IPS DF 4.7 (cell line): Measurements from ENCODE around the gene ZRANB3.
"Not testable (repeated sequence)": the region's sequence is repeated elsewhere in the genome, so short reads cannot be mapped to it uniquely, and the experiment has no call there.

Experiments used
- DNase-seq: peaks from one replicate; pipeline ENCODE4 v3.0.0-alpha.2; 2013; ENCODE audit warnings: low spot score; ENCODE audit errors: extremely low read depth

The ZRANB3 gene

DNA sequence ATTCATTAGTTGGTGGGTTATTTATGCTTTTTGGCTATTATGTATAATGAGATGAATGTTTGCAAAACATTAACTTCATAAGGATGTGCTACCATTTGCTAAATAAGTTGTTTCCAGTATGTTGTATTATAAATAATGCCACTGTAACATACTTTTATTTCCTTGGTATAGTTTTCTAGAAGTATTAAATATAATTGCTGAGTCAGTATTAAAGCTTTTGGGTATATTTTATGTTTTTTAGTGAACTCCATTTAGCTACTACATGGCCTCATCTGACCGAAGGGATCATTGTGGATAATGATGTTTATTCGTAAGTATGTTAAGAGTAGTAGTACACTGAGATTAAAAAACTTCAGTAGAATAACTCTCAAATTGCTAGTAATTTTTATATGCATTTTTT is 405.1 kb downstream of the ZRANB3 start:
- no peak for DNase-seq

GRCh38 chr2:135124924-135125886 is 405.8 kb downstream of the ZRANB3 start:
- no peak for DNase-seq

DNA sequence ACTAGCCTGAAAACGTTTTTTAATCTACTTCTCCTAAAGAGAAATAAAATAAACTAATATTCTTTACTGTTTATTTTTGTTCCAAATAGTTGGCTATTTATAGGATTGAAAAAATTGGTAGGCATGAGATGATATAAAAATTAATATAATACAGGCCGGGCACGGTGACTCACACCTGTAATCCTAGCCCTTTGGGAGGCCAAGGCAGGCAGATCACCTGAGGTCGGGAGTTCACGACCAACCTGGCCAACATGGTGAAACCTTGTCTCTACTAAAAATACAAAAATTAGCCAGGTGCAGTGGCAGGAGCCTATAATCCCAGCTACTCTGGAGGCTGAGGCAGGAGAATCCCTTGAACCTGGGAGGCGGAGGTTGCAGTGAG is 409.4 kb downstream of the ZRANB3 start:
- DNase-seq, result not testable (repeated sequence)

DNA sequence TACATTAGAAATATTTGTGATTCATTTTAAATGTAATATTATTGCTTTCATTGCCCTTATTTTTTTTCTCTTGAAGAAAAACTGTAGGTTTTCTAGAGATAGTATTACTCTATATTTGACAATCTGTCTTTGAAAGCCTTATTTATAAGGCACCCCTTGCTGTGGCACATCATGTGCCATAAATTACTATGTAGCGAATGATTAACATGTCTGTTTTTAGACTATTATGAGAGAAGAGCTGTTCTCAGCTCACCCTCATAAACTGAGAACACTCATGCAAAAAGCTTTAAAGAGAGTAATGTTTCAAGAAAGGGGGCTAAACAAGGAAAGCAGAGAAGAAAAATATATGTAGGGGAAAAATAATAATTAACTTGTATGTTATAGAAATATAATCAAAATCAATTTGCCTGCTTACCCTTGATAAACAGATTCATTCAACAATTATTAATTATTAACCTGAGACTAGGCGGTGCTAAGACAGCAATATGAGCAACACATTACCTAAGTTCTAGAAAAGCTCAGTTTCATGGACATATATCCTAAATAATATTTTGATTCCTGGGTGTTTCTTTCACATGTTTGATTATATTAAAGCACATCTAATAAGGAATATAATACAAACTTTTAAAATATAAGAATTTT is 409.9 kb downstream of the ZRANB3 start:
- no peak for DNase-seq

DNA sequence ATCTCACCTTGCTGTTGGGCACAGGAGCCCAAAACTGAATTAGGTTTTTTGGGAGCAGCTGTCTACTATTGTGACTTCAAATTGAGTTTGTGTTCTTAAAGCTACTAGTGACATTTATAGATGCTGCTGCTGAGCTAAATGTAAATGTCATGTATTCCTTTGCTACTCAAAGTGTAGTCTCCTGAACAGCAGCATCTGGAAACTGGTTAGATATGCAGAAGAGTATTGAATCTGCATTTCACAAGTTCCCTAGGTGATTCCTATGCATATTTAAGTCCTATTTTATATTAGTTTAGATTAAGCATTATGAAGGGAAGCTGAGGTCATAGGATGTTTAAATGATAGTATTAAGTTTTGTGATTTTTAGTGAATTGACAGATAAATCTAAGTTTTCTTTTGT is 411.4 kb downstream of the ZRANB3 start:
- no peak for DNase-seq

DNA sequence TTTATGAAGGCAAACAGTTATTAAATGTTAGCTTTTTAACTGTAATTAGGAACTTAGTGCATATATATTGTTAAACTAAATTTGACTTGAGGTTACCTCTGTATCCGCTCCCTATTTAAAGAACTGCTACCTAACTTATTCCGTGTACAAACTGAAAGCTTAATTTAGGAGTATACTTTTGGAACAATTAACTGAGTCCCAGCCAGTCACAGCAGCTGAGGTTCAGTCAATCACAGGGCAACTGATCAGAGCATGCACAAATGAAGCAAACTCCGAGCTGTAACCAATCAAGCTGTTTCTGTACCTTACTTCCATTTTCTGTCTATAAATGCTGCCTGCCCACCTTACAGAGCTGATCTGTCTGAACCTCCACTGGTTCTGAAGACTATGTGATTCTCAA is 417.7 kb downstream of the ZRANB3 start:
- no peak for DNase-seq

DNA sequence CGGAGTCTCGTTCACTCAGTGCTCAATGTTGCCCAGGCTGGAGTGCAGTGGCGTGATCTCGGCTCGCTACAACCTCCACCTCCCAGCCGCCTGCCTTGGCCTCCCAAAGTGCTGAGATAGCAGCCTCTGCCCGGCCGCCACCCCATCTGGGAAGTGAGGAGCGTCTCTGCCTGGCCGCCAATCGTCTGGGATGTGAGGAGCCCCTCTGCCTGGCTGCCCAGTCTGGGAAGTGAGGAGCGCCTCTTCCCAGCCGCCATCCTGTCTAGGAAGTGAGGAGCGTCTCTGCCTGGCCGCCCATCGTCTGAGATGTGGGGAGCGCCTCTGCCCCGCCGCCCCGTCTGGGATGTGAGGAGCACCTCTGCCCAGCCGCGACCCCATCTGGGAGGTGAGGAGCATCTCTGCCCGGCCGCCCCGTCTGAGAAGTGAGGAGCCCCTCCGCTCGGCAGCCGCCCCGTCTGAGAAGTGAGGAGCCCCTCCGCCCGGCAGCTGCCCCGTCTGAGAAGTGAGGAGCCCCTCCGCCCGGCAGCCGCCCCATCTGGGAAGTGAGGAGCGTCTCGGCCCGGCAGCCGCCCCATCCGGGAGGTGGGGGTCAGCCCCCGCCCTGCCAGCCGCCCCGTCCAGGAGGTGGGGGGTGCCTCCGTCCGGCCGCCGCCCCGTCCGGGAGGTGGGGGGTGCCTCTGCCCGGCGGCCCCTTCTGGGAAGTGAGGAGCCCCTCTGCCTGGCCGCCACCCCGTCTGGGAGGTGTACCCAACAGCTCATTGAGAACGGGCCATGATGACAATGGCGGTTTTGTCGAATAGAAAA is 425.3 kb downstream of the ZRANB3 start:
- DNase-seq, result not testable (repeated sequence)

DNA sequence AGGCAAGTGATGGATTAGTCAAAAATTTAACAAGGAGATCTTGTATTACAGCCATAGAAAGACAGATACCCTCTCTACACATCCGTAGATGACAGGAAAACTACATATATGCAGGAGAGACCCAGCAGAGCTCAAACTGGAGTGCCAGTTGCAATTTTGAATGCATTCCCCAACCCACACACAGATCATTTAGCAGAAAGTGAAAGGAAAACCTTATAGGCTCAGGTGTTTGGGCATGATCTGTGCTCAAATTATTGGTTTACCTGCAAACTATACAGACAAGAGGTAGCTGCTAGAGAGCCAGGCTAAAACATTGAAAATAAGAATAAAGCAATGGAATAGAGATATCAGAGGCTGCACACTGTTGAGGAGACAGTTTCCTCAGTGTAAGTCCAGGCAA is 427.2 kb downstream of the ZRANB3 start:
- no peak for DNase-seq

DNA sequence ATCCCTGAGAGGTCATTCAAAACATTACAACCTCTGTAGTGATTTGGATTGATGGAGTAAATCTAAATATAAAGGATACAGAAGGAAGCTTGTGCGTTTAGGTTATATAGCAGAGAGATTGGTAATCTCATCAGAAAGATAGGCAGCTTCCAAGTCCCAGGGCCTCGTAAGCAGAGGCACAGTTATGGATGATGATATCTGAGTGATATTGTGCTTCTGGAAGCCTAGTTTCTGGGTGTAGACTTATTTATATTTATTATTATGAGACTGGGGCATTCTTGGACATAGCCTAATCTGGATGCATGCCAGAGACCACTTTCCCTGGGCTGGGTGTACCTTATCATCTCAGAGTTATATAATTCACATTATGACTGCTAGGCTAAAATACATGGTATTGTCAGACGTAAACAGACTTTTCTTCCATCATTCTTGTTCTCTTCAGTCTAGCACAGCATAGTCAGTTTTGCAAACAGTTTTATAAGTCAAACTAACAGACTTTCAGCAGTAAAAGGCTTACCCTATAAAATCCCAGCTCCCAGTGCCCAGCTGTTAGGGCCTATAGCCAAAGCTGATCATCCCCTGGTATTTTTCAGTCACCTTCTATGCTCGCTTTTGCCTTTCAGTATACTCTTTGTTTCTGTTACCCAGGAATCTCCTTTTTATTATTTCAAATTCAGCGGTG is 431.1 kb downstream of the ZRANB3 start:
- no peak for DNase-seq

DNA sequence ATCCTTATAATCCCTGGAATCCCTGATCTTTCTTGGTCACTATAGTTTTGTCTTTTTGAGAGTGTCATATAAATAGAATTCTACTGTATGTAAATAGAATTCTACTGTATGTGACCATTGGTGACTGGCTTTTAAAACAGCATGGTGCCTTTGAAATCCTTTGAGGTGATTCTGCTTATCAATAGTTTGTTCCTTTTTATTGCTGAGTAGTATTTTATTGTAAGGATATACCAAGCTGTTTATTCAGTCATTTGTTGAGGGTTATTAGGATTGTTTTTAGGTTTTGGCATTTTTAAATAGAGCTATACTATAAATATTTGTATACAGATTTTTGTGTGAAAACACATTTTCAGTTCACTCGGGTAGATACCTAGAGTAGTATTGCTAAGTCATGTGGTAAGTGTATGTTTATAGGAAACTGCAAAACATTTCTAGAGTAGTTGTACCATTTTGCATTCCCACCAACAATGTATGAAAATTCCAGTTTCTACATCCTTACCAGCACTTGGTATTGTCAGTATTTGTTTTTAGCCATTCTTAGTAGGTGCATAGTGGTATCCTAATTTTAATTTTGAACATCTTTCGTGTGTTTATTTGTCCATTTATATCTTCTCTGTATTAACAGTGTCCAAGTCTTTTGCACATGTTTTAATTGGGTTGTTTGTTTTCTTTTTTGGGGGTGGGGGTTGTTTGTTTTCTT is 433.3 kb downstream of the ZRANB3 start:
- DNase-seq, result no peak

DNA sequence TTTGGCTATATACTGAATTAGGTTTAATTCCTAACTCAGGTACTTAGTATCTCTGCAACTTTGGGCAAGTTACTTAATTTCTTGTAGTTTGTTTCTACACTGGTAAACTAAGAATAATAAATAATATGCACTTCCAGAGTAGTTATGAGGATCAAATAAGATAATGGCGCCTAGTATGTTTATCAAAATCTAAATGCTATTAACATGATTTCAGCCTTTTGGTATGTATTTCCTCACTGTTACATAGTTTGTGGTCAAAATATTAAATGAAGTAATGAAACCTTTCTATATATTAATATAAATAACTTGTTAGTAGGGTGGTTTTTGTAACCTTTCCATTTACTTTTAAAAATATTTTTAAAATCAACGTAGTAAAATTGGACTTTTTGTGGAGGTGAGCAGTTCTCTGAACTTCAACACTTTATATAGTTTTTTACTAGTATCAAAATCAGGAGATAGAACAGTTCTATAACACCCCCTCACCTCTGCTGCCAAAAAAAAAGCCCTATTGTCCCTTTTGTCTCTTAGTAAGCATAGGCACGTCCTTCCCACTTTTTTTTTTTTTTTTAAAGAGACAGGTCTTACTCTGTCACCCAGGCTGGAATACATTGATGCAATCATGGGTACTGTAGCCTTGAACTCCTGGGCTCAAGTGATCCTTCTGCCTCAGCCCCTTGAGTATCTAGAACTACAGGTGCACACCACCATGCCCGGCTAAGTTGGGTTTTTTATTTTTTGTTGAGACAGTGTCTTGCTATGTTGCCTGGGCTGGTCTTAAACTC is 434.2 kb downstream of the ZRANB3 start:
- no peak for DNase-seq

- DNase-seq, result no peak
These were observed 435.4 kb downstream of the ZRANB3 start for GRCh38 chr2:135095591-135095990.

- no peak for DNase-seq
These were observed 436.5 kb downstream of the ZRANB3 start for GRCh38 chr2:135094508-135094907.

- DNase-seq, result no peak
These were observed 437.2 kb downstream of the ZRANB3 start for GRCh38 chr2:135093670-135094330.

GRCh38 chr2:135093193-135093592 is 437.8 kb downstream of the ZRANB3 start:
- DNase-seq, result no peak

- no peak for DNase-seq
These were observed 439.3 kb downstream of the ZRANB3 start for GRCh38 chr2:135091681-135092080.

DNA sequence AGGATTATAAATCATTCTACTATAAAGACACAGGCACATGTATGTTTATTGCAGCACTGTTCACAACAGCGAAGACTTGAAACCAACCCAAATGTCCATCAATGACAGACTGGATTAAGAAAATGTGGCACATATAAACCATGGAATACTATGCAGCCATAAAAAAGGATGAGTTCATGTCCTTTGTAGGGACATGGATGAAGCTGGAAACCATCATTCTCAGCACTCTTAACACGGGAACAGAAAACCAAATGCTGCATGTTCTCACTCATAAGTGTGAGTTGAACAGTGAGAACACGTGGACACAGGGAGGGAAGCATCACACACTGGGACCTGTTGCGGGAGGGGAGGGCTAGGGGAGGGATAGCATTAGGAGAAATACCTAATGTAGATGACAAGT is 441.4 kb downstream of the ZRANB3 start:
- not testable (repeated sequence) for DNase-seq
